ENCODE results near the gene ZNF253.
"Not testable (repeated sequence)": the region's sequence is repeated elsewhere in the genome, so short reads cannot be mapped to it uniquely, and the experiment has no call there.

ZNF253 gene

GRCh38 chr19:19866611-19867248, 1.0 kb downstream of the ZNF253 start:
- DNase-seq (ENCODE audit: extremely low read depth, low read depth), result no peak
- TF ChIP-seq, protein P1, sequence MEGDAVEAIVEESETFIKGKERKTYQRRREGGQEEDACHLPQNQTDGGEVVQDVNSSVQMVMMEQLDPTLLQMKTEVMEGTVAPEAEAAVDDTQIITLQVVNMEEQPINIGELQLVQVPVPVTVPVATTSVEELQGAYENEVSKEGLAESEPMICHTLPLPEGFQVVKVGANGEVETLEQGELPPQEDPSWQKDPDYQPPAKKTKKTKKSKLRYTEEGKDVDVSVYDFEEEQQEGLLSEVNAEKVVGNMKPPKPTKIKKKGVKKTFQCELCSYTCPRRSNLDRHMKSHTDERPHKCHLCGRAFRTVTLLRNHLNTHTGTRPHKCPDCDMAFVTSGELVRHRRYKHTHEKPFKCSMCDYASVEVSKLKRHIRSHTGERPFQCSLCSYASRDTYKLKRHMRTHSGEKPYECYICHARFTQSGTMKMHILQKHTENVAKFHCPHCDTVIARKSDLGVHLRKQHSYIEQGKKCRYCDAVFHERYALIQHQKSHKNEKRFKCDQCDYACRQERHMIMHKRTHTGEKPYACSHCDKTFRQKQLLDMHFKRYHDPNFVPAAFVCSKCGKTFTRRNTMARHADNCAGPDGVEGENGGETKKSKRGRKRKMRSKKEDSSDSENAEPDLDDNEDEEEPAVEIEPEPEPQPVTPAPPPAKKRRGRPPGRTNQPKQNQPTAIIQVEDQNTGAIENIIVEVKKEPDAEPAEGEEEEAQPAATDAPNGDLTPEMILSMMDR (IDR thresholded peaks at IDR 0.05; ENCODE audit: low read depth, low read length), result no peak

- not testable (repeated sequence) for DNase-seq (ENCODE audit: extremely low read depth, low read depth)
These were observed 4.4 kb downstream of the ZNF253 start for GRCh38 chr19:19870086-19870485.

GRCh38 chr19:19871932-19872331, 6.2 kb downstream of the ZNF253 start:
- TF ChIP-seq, protein P1 (IDR thresholded peaks at IDR 0.05; ENCODE audit: low read depth, low read length), result no peak

GRCh38 chr19:19873381-19873780, 7.7 kb downstream of the ZNF253 start:
- DNase-seq (ENCODE audit: extremely low read depth, low read depth), result no peak
- TF ChIP-seq, protein P1 (IDR thresholded peaks at IDR 0.05; ENCODE audit: low read depth, low read length), result no peak

More at GRCh38 chr19:19871932-19872331, 6.2 kb downstream of the ZNF253 start:
- DNase-seq (ENCODE audit: extremely low read depth, low read depth), result no peak

GRCh38 chr19:19877724-19878123, 12.0 kb downstream of the ZNF253 start:
- TF ChIP-seq, protein P1 (IDR thresholded peaks at IDR 0.05; ENCODE audit: low read depth, low read length), result no peak
- no peak for DNase-seq (ENCODE audit: extremely low read depth, low read depth)

GRCh38 chr19:19884583-19884982, 18.9 kb downstream of the ZNF253 start:
- no peak for DNase-seq (ENCODE audit: extremely low read depth, low read depth)
- TF ChIP-seq, protein P1 (IDR thresholded peaks at IDR 0.05; ENCODE audit: low read depth, low read length), result no peak

GRCh38 chr19:19892055-19892941, 26.6 kb downstream of the ZNF253 start:
- DNase-seq (ENCODE audit: extremely low read depth, low read depth), result not testable (repeated sequence)

DNA sequence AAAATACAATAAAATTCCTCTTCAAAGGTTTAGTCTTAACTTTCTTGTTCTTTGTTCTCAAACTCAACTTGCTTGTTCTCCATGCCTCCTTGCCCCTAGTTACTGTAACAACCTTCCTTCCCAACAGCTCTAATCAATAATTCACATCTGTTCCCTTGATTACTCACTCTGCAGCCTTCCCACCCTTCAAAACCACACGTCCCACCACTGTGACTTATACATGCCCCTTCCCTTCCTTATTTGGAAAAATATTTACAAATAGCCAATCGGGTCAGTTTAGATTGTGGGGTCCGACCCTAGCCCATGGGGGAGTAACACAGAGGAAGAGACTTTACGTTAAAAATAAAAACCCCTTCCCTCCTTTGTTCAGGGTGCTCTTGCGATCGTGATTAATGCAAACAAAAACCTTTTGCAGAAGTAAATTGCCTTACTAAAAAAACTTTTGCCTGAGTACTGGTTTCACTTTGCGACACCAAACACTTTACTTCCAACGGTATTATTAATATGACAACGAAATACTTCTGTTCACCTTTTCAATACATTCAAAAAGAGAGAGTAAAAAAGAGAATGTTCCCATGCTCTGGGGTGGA, 34.6 kb downstream of the ZNF253 start:
- TF ChIP-seq, protein P1 (IDR thresholded peaks at IDR 0.05; ENCODE audit: low read depth, low read length), result no peak
- peak; percentile 44 for DNase-seq (ENCODE audit: extremely low read depth, low read depth)
